ENCODE measurements around the gene ATP7B.

GRCh38 chr13:51955281-51955771 lies 55.9 kb downstream of the ATP7B start:
- TF ChIP-seq CTCF (conservative IDR thresholded peaks at IDR 0.05; ENCODE audit: low read length) (no peak), EZH2phosphoT487 (IDR thresholded peaks at IDR 0.05; ENCODE audit: borderline replicate concordance, low read depth, low read length) (no peak)
